Erythroblast (primary cell): ENCODE measurements around the gene KAT6B.

Source experiments
- DNase-seq, 2 experiments: peaks; one replicate each; lab custom pipeline; 2025; lab: John Stamatoyannopoulos, UW
- GATA1 ChIP-seq: IDR thresholded peaks from 2 replicates; pipeline ENCODE4 v1.6.1; 2011; ENCODE audit warnings: low read depth, mild to moderate bottlenecking, control low read depth, low read length, moderate library complexity
- POLR2A ChIP-seq: IDR thresholded peaks from 2 replicates; pipeline ENCODE4 v1.6.1; 2011; ENCODE audit warnings: mild to moderate bottlenecking, low read length

KAT6B gene

GRCh38 chr10:75034131-75034512 is 207.7 kb downstream of the KAT6B start:
- TF ChIP-seq GATA1 = no peak
- TF ChIP-seq POLR2A = no peak
- DNase-seq = no peak

- TF ChIP-seq POLR2A = no peak
- TF ChIP-seq GATA1 = no peak
- no peak for DNase-seq
These were observed 208.4 kb downstream of the KAT6B start for GRCh38 chr10:75034714-75035258.

- no peak for TF ChIP-seq POLR2A
- TF ChIP-seq GATA1 = no peak
- DNase-seq = no peak
These were observed 209.7 kb downstream of the KAT6B start for GRCh38 chr10:75035975-75036708.

- DNase-seq = no peak
- TF ChIP-seq POLR2A = no peak
- TF ChIP-seq GATA1 = no peak
These were observed 211.1 kb downstream of the KAT6B start for GRCh38 chr10:75037171-75038153.

GRCh38 chr10:75038335-75038734 is 211.9 kb downstream of the KAT6B start:
- no peak for DNase-seq
- TF ChIP-seq GATA1 (no peak), POLR2A (no peak)

GRCh38 chr10:75040576-75040975 is 214.2 kb downstream of the KAT6B start:
- TF ChIP-seq POLR2A (no peak), GATA1 (no peak)
- DNase-seq = no peak

- no peak for TF ChIP-seq GATA1
- TF ChIP-seq POLR2A = no peak
- DNase-seq = no peak
These were observed 216.0 kb downstream of the KAT6B start for GRCh38 chr10:75042292-75042974.

- TF ChIP-seq GATA1 (no peak), POLR2A (no peak)
- peak; percentile 43 to 55 for DNase-seq
These were observed 217.1 kb downstream of the KAT6B start for GRCh38 chr10:75043256-75044131.

- no peak for DNase-seq
- TF ChIP-seq POLR2A (no peak), GATA1 (no peak)
These were observed 222.3 kb downstream of the KAT6B start for GRCh38 chr10:75048669-75049098.

- no peak for DNase-seq
- TF ChIP-seq POLR2A (no peak), GATA1 (no peak)
These were observed 223.1 kb downstream of the KAT6B start for GRCh38 chr10:75049316-75050148.

- no peak for TF ChIP-seq GATA1
- TF ChIP-seq POLR2A = no peak
- DNase-seq = no peak
These were observed 223.9 kb downstream of the KAT6B start for GRCh38 chr10:75050149-75050919.
